ENCODE data around the gene MCM5. TPM values are rescaled to one million over a fixed set of nuclear protein-coding genes. Genes with fewer than 3 reads are reported as not detected.

MCM5 gene
- total RNA-seq, 1 experiment from 2014 or later = 274 TPM

DNA sequence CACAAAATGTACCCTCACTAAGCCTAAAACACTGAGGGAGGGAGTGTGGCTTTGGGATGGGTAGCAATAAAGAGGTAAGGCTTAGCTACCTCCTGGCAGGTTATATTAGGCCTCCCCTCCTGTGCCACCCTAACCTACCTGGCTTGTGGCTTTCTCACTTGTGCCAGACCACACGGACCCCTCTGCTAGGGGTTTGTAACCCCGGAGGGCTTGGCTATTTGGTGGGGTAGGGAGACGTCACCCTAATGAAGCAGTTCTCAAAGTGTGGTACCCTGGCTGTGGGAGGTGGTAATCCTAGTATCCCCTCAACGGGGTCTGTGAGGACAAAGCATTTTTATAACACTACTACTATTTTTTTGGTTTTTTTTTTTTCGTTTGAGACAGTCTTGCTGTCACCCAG, 9.0 kb upstream of the MCM5 start:
- WGBS (ENCODE audit: extremely low coverage, insufficient read length, low lambda C conversion rate) = no CpG with 5 or more reads among the region's 5 CpGs
- H3K36me3 Mint-ChIP-seq (ENCODE audit: insufficient read depth in 1 of 3, low read depth in 3 of 3) = peaks cover 7 to 46% (median 14%) of the 10 kb centered on the region in 3 experiments; a peak in 4 of 7 replicates
- H3K9me3 ChIP-seq (ENCODE audit: control insufficient read depth, low read depth, low read length) = no peaks in the 10 kb centered on the region

More for the DNA sequence above, 9.0 kb upstream of the MCM5 start:
- Histone ChIP-seq H3K4ac (ENCODE audit: low read depth, low read length) (no peak overlapping the region), H3T11ph (ENCODE audit: low read length) (no peak overlapping the region), H2BK20ac (ENCODE audit: low read depth, low read length, poor library complexity, severe bottlenecking) (no peak overlapping the region), H3K79me2 (ENCODE audit: insufficient read depth, low read length) (no peaks in the 10 kb centered on the region), H3K23ac (ENCODE audit: insufficient read length, low read depth, low read length) (no peak overlapping the region), H3K4me2 (ENCODE audit: insufficient read depth, insufficient read length, low read length) (no peak overlapping the region), H2BK12ac (ENCODE audit: insufficient read length, low read depth, low read length) (no peak overlapping the region), H3K14ac (ENCODE audit: insufficient read depth, low read length) (no peak overlapping the region), H4K20me1 (ENCODE audit: control insufficient read depth, insufficient read depth, insufficient read length) (no peaks in the 10 kb centered on the region), H3K79me1 (ENCODE audit: insufficient read depth, low read depth, low read length, poor library complexity, severe bottlenecking) (no peaks in the 10 kb centered on the region), H2BK120ac (ENCODE audit: low read depth, low read length, poor library complexity, severe bottlenecking) (no peak overlapping the region), H3K23me2 (ENCODE audit: insufficient read length, low read depth, low read length, poor library complexity, severe bottlenecking) (no peaks in the 10 kb centered on the region), H3K27ac (ENCODE audit: insufficient read length, low read depth, low read length) (no peak overlapping the region), H2AFZ (ENCODE audit: low read length) (no peak overlapping the region), H3K9ac (ENCODE audit: extremely low read depth, insufficient read length, low read length) (no peak overlapping the region), H3K56ac (ENCODE audit: insufficient read length, low read depth, low read length) (no peak overlapping the region), H4K91ac (ENCODE audit: insufficient read length, low read depth, low read length) (no peak overlapping the region), H2BK5ac (ENCODE audit: insufficient read length, low read length) (no peak overlapping the region), H4K8ac (replicated peaks; ENCODE audit: insufficient read length, low read depth, low read length) (no peak overlapping the region), H4K5ac (ENCODE audit: insufficient read length, low read depth, low read length) (no peak overlapping the region), H2AK5ac (ENCODE audit: insufficient read length, low read length) (no peak overlapping the region), H3K4me1 (ENCODE audit: insufficient read depth, low read length) (no peaks in the 10 kb centered on the region), H2BK15ac (ENCODE audit: low read depth, low read length) (no peak overlapping the region), H3K27me3 (ENCODE audit: insufficient read depth, low read length) (no peaks in the 10 kb centered on the region), H3K18ac (ENCODE audit: insufficient read length, low read depth, low read length) (no peak overlapping the region)
- Mint-ChIP-seq H3K27ac (no peak overlapping the region; a peak in 1 of 7 replicates), H3K9me3 (no peaks in the 10 kb centered on the region; a peak in 1 of 5 replicates), H3K27me3 (ENCODE audit: low read depth) (no peaks in the 10 kb centered on the region), H3K4me3 (no peak overlapping the region), H3K4me1 (no peaks in the 10 kb centered on the region)
- TF ChIP-seq, protein P1, sequence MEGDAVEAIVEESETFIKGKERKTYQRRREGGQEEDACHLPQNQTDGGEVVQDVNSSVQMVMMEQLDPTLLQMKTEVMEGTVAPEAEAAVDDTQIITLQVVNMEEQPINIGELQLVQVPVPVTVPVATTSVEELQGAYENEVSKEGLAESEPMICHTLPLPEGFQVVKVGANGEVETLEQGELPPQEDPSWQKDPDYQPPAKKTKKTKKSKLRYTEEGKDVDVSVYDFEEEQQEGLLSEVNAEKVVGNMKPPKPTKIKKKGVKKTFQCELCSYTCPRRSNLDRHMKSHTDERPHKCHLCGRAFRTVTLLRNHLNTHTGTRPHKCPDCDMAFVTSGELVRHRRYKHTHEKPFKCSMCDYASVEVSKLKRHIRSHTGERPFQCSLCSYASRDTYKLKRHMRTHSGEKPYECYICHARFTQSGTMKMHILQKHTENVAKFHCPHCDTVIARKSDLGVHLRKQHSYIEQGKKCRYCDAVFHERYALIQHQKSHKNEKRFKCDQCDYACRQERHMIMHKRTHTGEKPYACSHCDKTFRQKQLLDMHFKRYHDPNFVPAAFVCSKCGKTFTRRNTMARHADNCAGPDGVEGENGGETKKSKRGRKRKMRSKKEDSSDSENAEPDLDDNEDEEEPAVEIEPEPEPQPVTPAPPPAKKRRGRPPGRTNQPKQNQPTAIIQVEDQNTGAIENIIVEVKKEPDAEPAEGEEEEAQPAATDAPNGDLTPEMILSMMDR (conservative IDR thresholded peaks at IDR 0.05) = no peak
- DNase-seq = no peak
